ENCODE results near the gene LMX1B. TPM values are rescaled to one million over a fixed set of nuclear protein-coding genes. Genes with fewer than 3 reads are reported as not detected.

Gene LMX1B
- total RNA-seq, 4 donors from 2014 or later = 3.2 to 6.9 (median 4.6) TPM

GRCh38 chr9:126673689-126674364 lies 60.1 kb downstream of the LMX1B start:
- intact Hi-C loops (cut with DNase I; ENCODE audit: low total_unique reads) = no loop called here
- 34 to 56% methylated on average over 12 to 13 of the region's 13 CpGs for WGBS, 2 donors

DNA sequence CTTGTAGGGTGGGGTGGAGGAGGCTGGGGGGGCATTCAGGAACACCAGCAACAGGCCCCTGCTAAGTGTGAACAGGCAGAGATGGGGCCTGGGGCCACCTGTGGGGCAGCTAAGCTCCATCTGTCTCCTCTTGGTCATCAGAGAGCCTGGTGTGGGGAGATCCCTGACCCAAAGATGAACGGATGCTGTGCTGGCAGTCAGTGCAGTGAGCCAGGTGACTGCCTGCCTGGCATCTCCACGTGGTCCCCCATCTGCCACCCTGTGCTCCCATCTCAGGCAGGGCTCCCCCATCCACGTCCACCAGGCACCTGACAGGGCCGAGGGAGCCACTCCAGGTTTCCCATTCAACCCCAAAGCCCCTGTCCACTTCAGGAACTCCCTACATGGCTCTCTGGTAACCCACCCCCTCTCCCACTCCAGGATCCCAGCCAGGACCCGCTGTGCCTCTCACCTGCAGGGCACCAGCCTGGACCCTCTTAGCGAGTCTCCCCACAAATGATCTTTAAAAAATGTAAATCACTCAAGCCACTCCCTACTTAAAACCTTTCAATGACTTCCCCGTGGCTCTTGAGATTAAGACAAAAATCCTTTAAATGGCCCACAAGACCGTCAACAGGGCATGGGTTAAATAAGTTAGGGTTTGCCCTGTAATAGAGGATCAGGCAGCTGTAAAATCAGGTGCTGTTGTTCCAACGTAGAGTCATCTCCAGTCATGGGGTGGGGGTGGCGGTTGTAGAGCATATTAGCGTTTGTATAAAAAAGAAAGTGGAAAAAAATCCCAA lies 60.8 kb downstream of the LMX1B start:
- no peak for DNase-seq (ENCODE audit: low spot score in 2 of 2)
- no peak overlapping the region for H3K4me3 ChIP-seq (ENCODE audit: low read depth, poor library complexity, severe bottlenecking)
- intact Hi-C loops (cut with DNase I; ENCODE audit: low total_unique reads) = no loop called here
- WGBS, 2 donors = 63 to 68% methylated on average over 10 to 11 of the region's 11 CpGs
- TF ChIP-seq POLR2A (IDR thresholded peaks at IDR 0.05) (no peak), CTCF (IDR thresholded peaks at IDR 0.05) (no peak)

More at GRCh38 chr9:126673689-126674364, 60.1 kb downstream of the LMX1B start:
- no peak overlapping the region for H3K4me3 ChIP-seq (ENCODE audit: low read depth, poor library complexity, severe bottlenecking)
- no peak for DNase-seq (ENCODE audit: low spot score in 2 of 2)
- TF ChIP-seq CTCF (IDR thresholded peaks at IDR 0.05) (no peak), POLR2A (IDR thresholded peaks at IDR 0.05) (no peak)

- DNase-seq (ENCODE audit: low spot score in 2 of 2) = no peak
- no peak overlapping the region for H3K4me3 ChIP-seq (ENCODE audit: low read depth, poor library complexity, severe bottlenecking)
- WGBS, 2 donors = 78 to 85% methylated on average over 8 of the region's 8 CpGs
- no peak for TF ChIP-seq POLR2A (IDR thresholded peaks at IDR 0.05)
- no peak for TF ChIP-seq CTCF (IDR thresholded peaks at IDR 0.05)
- intact Hi-C loops (cut with DNase I; ENCODE audit: low total_unique reads) = no loop called here
Observed at GRCh38 chr9:126675147-126675467, 61.4 kb downstream of the LMX1B start.

DNA sequence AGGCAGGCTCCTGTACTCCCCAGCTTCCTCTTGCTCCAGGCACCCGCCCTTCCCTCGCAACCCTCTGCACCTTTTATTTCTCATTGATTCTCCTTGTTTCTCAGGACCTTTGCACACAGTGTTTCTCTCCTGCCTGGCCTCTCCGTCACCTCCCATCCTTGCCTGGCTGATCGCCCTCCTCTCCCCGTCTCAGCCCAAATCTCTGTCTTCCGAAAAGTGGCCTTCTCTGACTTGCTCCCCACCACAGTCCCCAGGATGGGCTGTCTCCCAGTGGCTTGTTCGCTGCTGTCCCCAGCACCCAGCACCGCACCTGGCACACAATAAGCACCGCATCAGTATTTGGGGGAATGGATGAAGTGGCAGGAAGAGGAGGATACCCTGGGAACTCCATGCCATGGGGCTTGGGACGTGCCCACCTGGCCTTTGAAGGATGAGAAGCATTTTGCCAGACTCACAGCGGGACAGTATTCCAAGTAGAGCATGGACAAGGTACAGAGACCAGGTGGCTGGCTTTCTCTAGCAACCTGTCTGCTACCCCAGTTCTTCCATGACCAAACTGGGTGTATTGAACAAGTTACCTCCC lies 62.5 kb downstream of the LMX1B start:
- 67 to 78% methylated on average over 11 of the region's 11 CpGs for WGBS, 2 donors

DNA sequence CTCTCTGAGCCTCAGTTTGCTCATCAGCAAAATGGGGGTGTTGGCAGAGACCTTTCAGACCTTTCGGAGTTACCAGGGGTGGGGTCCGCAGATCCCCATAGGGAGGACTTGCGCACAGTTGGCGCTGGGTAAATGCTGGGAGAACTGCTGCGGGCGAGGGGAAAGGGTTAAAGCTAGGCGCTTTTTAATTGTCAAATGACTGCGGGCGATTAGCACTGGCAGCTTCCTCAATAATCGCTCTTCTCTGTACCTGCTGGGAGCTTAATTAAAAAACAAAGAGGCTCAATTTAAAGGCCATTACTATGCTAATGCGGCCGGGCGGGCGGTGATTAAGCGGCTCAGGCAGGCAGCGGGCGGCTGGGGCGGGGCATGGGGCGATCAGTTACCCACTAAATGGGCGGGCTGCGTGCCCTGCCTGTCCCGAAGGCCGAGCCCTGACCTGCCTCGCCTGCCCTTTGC lies 63.0 kb downstream of the LMX1B start:
- intact Hi-C loops (cut with DNase I; ENCODE audit: low total_unique reads) = no loop called here
- TF ChIP-seq CTCF (IDR thresholded peaks at IDR 0.05) = no peak
- TF ChIP-seq POLR2A (IDR thresholded peaks at IDR 0.05) = no peak
- no peak for DNase-seq (ENCODE audit: low spot score in 2 of 2)
- WGBS, 2 donors = 49 to 66% methylated on average over 24 of the region's 24 CpGs
- H3K4me3 ChIP-seq (ENCODE audit: low read depth, poor library complexity, severe bottlenecking) = no peak overlapping the region

More for the DNA sequence above, 62.5 kb downstream of the LMX1B start:
- DNase-seq (ENCODE audit: low spot score in 2 of 2) = no peak
- H3K4me3 ChIP-seq (ENCODE audit: low read depth, poor library complexity, severe bottlenecking) = no peak overlapping the region
- intact Hi-C loops (cut with DNase I; ENCODE audit: low total_unique reads) = no loop called here
- no peak for TF ChIP-seq POLR2A (IDR thresholded peaks at IDR 0.05)
- no peak for TF ChIP-seq CTCF (IDR thresholded peaks at IDR 0.05)

Data from lower leg skin (tissue), 4 donors.